ENCODE data around the gene MOV10. TPM values are rescaled to one million over a fixed set of nuclear protein-coding genes. Genes with fewer than 3 reads are reported as not detected.
A peak's percentile ranks its signal among the peaks of the same experiment; 100 is the strongest.

Gene MOV10
- total and polyA plus RNA-seq, 10 of the 15 experiments (the other 5 are each of a cell fraction or from before 2014, with no cell fraction given): 21.0 to 80.3 (median 49.8) TPM

GRCh38 chr1:112704934-112705627 is 30.6 kb downstream of the MOV10 start (continued):
- TF ChIP-seq IRF3 (IDR thresholded peaks at IDR 0.05): no peak
- no peak for TF ChIP-seq NFIC (IDR thresholded peaks at IDR 0.05; ENCODE audit: low read depth, low read length)
- TF ChIP-seq SIN3A (IDR thresholded peaks at IDR 0.05; ENCODE audit: low read depth, low read length): no peak; the same call in 1 of the 2 replicates
- no peak for TF ChIP-seq SMC3 (IDR thresholded peaks at IDR 0.05; ENCODE audit: borderline replicate concordance, low read length)
- TF ChIP-seq NR2C1 (IDR thresholded peaks at IDR 0.05): no peak
- no peak for TF ChIP-seq SP1 (IDR thresholded peaks at IDR 0.05; ENCODE audit: low read depth, low read length)
- TF ChIP-seq ASH2L (IDR thresholded peaks at IDR 0.05; ENCODE audit: borderline replicate concordance, low read depth): no peak
- TF ChIP-seq CREB1 (IDR thresholded peaks at IDR 0.05; ENCODE audit: low read depth): peak; percentile 55; the same call in 1 of the 2 replicates
- TF ChIP-seq CUX1 (IDR thresholded peaks at IDR 0.05; ENCODE audit: insufficient replicate concordance, low read depth, low read length): no peak
- no peak for TF ChIP-seq PBX3 (IDR thresholded peaks at IDR 0.05; ENCODE audit: insufficient replicate concordance, low read depth, low read length)
- no peak for TF ChIP-seq BCLAF1 (IDR thresholded peaks at IDR 0.05)
- peak; percentile 79 for TF ChIP-seq EED (IDR thresholded peaks at IDR 0.05; ENCODE audit: low read depth)
- no peak for TF ChIP-seq RB1 (IDR thresholded peaks at IDR 0.05; ENCODE audit: borderline replicate concordance)
- TF ChIP-seq RAD21 (IDR thresholded peaks at IDR 0.05; ENCODE audit: insufficient read depth, low read depth, low read length): no peak
- TF ChIP-seq ATF3 (IDR thresholded peaks at IDR 0.05; ENCODE audit: borderline replicate concordance, extremely low read depth, low read depth, low read length): no peak
- no peak for TF ChIP-seq CTCF (IDR thresholded peaks at IDR 0.05 in 2 of 3, conservative IDR thresholded peaks at IDR 0.05 in 1 of 3; ENCODE audit: control insufficient read depth in 2 of 3, extremely low read depth in 1 of 3, insufficient read depth in 1 of 3, low read depth in 3 of 3, low read length in 3 of 3)

Data from GM12878 (cell line).